SK-N-SH (cell line): Measurements from ENCODE around the gene WDR26. TPM values are rescaled to one million over a fixed set of nuclear protein-coding genes. Genes with fewer than 3 reads are reported as not detected.

Experiments used
- CTCF ChIA-PET: fragments of 300-600, 350-600 bp; formaldehyde crosslinking; extraction: SDS; loops from one replicate; lab custom pipeline; 2021; lab: Yijun Ruan, JAX
- POLR2A ChIA-PET: fragments of 350-600 bp; sonication (Branson Sonifier 250); formaldehyde crosslinking; extraction: SDS; loops from one replicate; lab custom pipeline; 2020; ENCODE audit warnings: antibody characterized with exemption, inconsistent platforms; lab: Yijun Ruan, JAX
- DNase-seq: peaks from one replicate; pipeline ENCODE4 v3.0.0; 2012
- H2AFZ ChIP-seq: fragments of 200-600 bp; sonication (generic); 2 replicates; pipeline ENCODE4 v1.8.1; 2016; ENCODE audit warnings: antibody characterized with exemption, mild to moderate bottlenecking, low read depth
- H3F3A ChIP-seq: fragments of 200-600 bp; sonication (generic); replicated peaks from 2 replicates; pipeline ENCODE3; 2016; ENCODE audit warnings: antibody characterized with exemption, mild to moderate bottlenecking; ENCODE audit not compliant: insufficient read depth
- H3K27ac ChIP-seq, 2 experiments: fragments of 200-500 bp in 1 of 2; fragments of 200-600 bp in 1 of 2; sonication (Bioruptor generic) in 1 of 2; sonication (generic), shearing (Covaris generic) in 1 of 2; 2 replicates each; pipeline versions ENCODE4 v1.5.1 to v1.6.1; 2014 to 2016; ENCODE audit warnings: low read depth in 2 of 2, inconsistent platforms in 1 of 2, low read length in 1 of 2, mild to moderate bottlenecking in 1 of 2, mixed read lengths in 1 of 2
- H3K27me3 ChIP-seq: fragments of 200-600 bp; sonication (generic), shearing (Covaris generic); 2 replicates; pipeline ENCODE4 v1.6.1; 2016; ENCODE audit warnings: mixed run types; ENCODE audit not compliant: insufficient read depth
- H3K36me3 ChIP-seq, 2 experiments: fragments of 200-500 bp in 1 of 2; fragments of 200-600 bp in 1 of 2; sonication (Bioruptor generic) in 1 of 2; sonication (generic) in 1 of 2; replicated peaks in 1 of 2; 2 replicates each; pipeline versions ENCODE3 to v1.5.1; 2014 to 2016; ENCODE audit warnings: low read length in 1 of 2, mild to moderate bottlenecking in 1 of 2; ENCODE audit not compliant: insufficient read depth in 2 of 2, control insufficient read depth in 1 of 2
- H3K4me1 ChIP-seq, 2 experiments: fragments of 200-500 bp in 1 of 2; fragments of 200-600 bp in 1 of 2; sonication (Bioruptor generic) in 1 of 2; sonication (generic), shearing (Covaris generic) in 1 of 2; 2 replicates each; pipeline versions ENCODE4 v1.5.1 to v1.6.1; 2014 to 2016; ENCODE audit warnings: low read depth in 1 of 2, low read length in 1 of 2, mixed run types in 1 of 2; ENCODE audit not compliant: insufficient read depth in 2 of 2, control insufficient read depth in 1 of 2
- H3K4me2 ChIP-seq: fragments of 200-600 bp; sonication (generic), shearing (Covaris generic); 2 replicates; pipeline ENCODE4 v1.6.1; 2017; ENCODE audit warnings: mixed run types
- H3K4me3 ChIP-seq, 2 experiments: fragments of 200-500 bp in 1 of 2; fragments of 200-600 bp in 1 of 2; sonication (Bioruptor generic) in 1 of 2; sonication (generic), shearing (Covaris generic) in 1 of 2; 2 replicates each; pipeline versions ENCODE4 v1.5.1 to v1.8.1; 2014 to 2016; ENCODE audit warnings: low read depth in 2 of 2, inconsistent platforms in 1 of 2, low read length in 1 of 2, mild to moderate bottlenecking in 1 of 2, mixed read lengths in 1 of 2, moderate library complexity in 1 of 2
- H3K79me2 ChIP-seq: fragments of 200-600 bp; sonication (generic); 2 replicates; pipeline ENCODE4 v1.8.1; 2017; ENCODE audit warnings: mild to moderate bottlenecking; ENCODE audit not compliant: insufficient read depth
- H3K9ac ChIP-seq: fragments of 200-600 bp; sonication (generic); 2 replicates; pipeline ENCODE4 v1.6.1; 2017; ENCODE audit warnings: mixed run types
- H3K9me2 ChIP-seq: fragments of 200-600 bp; sonication (generic); 2 replicates; pipeline ENCODE4 v1.6.1; 2017; ENCODE audit warnings: mixed run types
- H3K9me3 ChIP-seq: fragments of 200-600 bp; sonication (generic); 2 replicates; pipeline ENCODE4 v1.6.1; 2017; ENCODE audit warnings: mixed run types, mild to moderate bottlenecking, moderate library complexity
- H4K20me1 ChIP-seq: fragments of 200-600 bp; sonication (generic); 2 replicates; pipeline ENCODE4 v1.6.1; 2017; ENCODE audit warnings: mild to moderate bottlenecking, mixed run types; ENCODE audit not compliant: insufficient read depth
- CHD2 ChIP-seq: fragments of 150-350 bp; IDR thresholded peaks from 2 replicates; pipeline ENCODE4 v1.6.1; 2018; ENCODE audit warnings: low read length; ENCODE audit not compliant: partially characterized antibody
- EZH2phosphoT487 ChIP-seq: fragments of 200-600 bp; sonication (generic); IDR thresholded peaks from 2 replicates; pipeline ENCODE4 v1.6.1; 2017; ENCODE audit warnings: low read depth, mixed run types, mild to moderate bottlenecking, antibody characterized with exemption, moderate library complexity, borderline replicate concordance
- TAF1 ChIP-seq: IDR thresholded peaks from 2 replicates; pipeline ENCODE4 v1.6.1; 2012; ENCODE audit warnings: low read depth, mild to moderate bottlenecking, low read length, moderate library complexity, borderline replicate concordance
- TCF12 ChIP-seq: IDR thresholded peaks from 2 replicates; pipeline ENCODE4 v1.4.0; 2012
- WGBS: methylation state at CpG from one replicate; pipeline ENCODE4 v1.1.6; 2017; ENCODE audit warnings: low lambda C conversion rate; 5-methylcytosine and 5-hydroxymethylcytosine counted together
- polyA plus RNA-seq, 3 experiments: library from polyadenylated mRNA; depleted of rRNA; stranded (reverse); fragments of >200 nt; gene quantifications; 2 replicates each; pipeline ENCODE4 v1.2.3, GENCODE V29; 2012
- TF ChIP-seq, protein P1 (sequence below): fragments of 150-350 bp; IDR thresholded peaks from 2 replicates; pipeline ENCODE4 v1.6.1; 2017; ENCODE audit warnings: antibody characterized with exemption, low read length, low read depth, borderline replicate concordance
- TF ChIP-seq, protein P2 (sequence below): IDR thresholded peaks from 2 replicates; pipeline ENCODE4 v1.6.1; 2012; ENCODE audit warnings: mild to moderate bottlenecking, low read depth, low read length, moderate library complexity
- TF ChIP-seq, protein P3 (sequence below): IDR thresholded peaks from 2 replicates; pipeline ENCODE4 v1.4.0; 2012; ENCODE audit warnings: low read depth

The WDR26 gene
- polyA plus RNA-seq, 1 of the 3 experiments (the other 2 are of a cell fraction), result 21.2 TPM

GRCh38 chr1:224435999-224436398 lies 1.4 kb upstream of the WDR26 start:
- H3K27me3 ChIP-seq, result no peaks in the 10 kb centered on the region
- H3K9ac ChIP-seq, result peak overlapping the region; percentile 77; the same call in 1 of the 2 replicates
- WGBS, result 91% methylated on average over 1 of the region's 1 CpG
- TF ChIP-seq EZH2phosphoT487 (no peak), TCF12 (no peak), CHD2 (no peak)
- TF ChIP-seq, protein P1, sequence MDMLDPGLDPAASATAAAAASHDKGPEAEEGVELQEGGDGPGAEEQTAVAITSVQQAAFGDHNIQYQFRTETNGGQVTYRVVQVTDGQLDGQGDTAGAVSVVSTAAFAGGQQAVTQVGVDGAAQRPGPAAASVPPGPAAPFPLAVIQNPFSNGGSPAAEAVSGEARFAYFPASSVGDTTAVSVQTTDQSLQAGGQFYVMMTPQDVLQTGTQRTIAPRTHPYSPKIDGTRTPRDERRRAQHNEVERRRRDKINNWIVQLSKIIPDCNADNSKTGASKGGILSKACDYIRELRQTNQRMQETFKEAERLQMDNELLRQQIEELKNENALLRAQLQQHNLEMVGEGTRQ, result no peak
- TF ChIP-seq, protein P2, sequence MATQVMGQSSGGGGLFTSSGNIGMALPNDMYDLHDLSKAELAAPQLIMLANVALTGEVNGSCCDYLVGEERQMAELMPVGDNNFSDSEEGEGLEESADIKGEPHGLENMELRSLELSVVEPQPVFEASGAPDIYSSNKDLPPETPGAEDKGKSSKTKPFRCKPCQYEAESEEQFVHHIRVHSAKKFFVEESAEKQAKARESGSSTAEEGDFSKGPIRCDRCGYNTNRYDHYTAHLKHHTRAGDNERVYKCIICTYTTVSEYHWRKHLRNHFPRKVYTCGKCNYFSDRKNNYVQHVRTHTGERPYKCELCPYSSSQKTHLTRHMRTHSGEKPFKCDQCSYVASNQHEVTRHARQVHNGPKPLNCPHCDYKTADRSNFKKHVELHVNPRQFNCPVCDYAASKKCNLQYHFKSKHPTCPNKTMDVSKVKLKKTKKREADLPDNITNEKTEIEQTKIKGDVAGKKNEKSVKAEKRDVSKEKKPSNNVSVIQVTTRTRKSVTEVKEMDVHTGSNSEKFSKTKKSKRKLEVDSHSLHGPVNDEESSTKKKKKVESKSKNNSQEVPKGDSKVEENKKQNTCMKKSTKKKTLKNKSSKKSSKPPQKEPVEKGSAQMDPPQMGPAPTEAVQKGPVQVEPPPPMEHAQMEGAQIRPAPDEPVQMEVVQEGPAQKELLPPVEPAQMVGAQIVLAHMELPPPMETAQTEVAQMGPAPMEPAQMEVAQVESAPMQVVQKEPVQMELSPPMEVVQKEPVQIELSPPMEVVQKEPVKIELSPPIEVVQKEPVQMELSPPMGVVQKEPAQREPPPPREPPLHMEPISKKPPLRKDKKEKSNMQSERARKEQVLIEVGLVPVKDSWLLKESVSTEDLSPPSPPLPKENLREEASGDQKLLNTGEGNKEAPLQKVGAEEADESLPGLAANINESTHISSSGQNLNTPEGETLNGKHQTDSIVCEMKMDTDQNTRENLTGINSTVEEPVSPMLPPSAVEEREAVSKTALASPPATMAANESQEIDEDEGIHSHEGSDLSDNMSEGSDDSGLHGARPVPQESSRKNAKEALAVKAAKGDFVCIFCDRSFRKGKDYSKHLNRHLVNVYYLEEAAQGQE, result no peak
- peaks cover 11 to 32% of the 10 kb centered on the region in 2 experiments; a peak in 2 of 4 replicates for H3K4me1 ChIP-seq
- H3F3A ChIP-seq, result peaks cover 23% of the 10 kb centered on the region
- H3K27ac ChIP-seq, result peak overlapping the region; percentile 80 to 85; a peak in 3 of 4 replicates
- H4K20me1 ChIP-seq, result peaks cover 23% of the 10 kb centered on the region
- H3K4me2 ChIP-seq, result peak overlapping the region; percentile 98
- ChIA-PET CTCF (interaction anchor here (1.3 to 1.6 kb wide), 3 partner anchors 22 to 78 kb away, joined by 3 to 7 read pairs (median 4); no protein-coding TSS in a partner anchor), POLR2A (no interaction called here)
- peaks cover 59% of the 10 kb centered on the region for H3K79me2 ChIP-seq
- DNase-seq, result no peak
- H2AFZ ChIP-seq, result no peak overlapping the region; the same call in 1 of the 2 replicates
- peaks cover 13 to 18% of the 10 kb centered on the region in 2 experiments for H3K36me3 ChIP-seq
- peak overlapping the region in 1 of 2 experiments; percentile 76; a peak in 2 of 4 replicates for H3K4me3 ChIP-seq
- H3K9me2 ChIP-seq, result no peaks in the 10 kb centered on the region
- H3K9me3 ChIP-seq, result no peaks in the 10 kb centered on the region

DNA sequence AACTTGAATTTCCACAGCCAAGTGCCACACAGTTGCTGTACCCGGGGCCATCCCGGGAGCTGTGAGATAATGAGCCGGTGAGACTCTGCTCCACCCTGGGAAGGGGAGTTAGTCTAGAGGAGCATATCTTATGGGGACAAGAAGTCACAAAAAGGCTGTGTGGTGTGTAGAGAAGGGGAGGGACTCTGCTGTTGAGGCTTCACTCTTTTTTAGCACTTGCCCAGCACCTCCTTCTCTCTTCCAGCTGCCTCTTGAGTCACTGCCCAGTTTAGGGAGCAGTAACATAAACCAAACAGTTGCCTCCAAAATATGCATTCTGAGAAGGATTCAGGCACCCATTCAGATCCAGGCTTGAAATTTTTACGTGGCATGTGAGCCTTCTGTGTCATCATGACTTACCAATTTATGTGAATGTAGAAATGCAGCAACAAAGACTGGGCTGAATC lies 744 bp upstream of the WDR26 start:
- Histone ChIP-seq H3K4me2 (peak overlapping the region; percentile 98), H3K4me3 (peak overlapping the region; percentile 76 to 99), H3K9ac (peak overlapping the region; percentile 77), H3K9me3 (no peaks in the 10 kb centered on the region), H3K79me2 (peaks cover 62% of the 10 kb centered on the region), H4K20me1 (peaks cover 28% of the 10 kb centered on the region), H3K27me3 (no peaks in the 10 kb centered on the region), H3F3A (peaks cover 28% of the 10 kb centered on the region), H3K4me1 (peaks cover 11 to 38% of the 10 kb centered on the region in 2 experiments; a peak in 2 of 4 replicates), H3K27ac (peak overlapping the region; percentile 80 to 85), H2AFZ (peak overlapping the region; percentile 96), H3K36me3 (peaks cover 12 to 24% of the 10 kb centered on the region in 2 experiments), H3K9me2 (no peaks in the 10 kb centered on the region)
- 0 out of 2 replicates have a peak, but pooled peaks have one; percentile 47 for TF ChIP-seq TAF1
- TF ChIP-seq, protein P3, sequence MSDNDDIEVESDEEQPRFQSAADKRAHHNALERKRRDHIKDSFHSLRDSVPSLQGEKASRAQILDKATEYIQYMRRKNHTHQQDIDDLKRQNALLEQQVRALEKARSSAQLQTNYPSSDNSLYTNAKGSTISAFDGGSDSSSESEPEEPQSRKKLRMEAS, result no peak
- no peak for DNase-seq
- CTCF ChIA-PET, result interaction anchor here (1.0 to 1.3 kb wide), 2 partner anchors 79 to 738 kb away, joined by 3 to 4 read pairs; no protein-coding TSS in a partner anchor
- 0% methylated on average over 4 of the region's 4 CpGs for WGBS
- POLR2A ChIA-PET, result no interaction called here
